HG03571 (cell line): ENCODE measurements around the gene C16orf86.

ENCODE experiments used
- ATAC-seq: cut with Tn5 transposase; IDR thresholded peaks from one replicate; pipeline ENCODE4 v1.9.1; 2021; ENCODE audit not compliant: unreplicated experiment

The C16orf86 gene, protein sequence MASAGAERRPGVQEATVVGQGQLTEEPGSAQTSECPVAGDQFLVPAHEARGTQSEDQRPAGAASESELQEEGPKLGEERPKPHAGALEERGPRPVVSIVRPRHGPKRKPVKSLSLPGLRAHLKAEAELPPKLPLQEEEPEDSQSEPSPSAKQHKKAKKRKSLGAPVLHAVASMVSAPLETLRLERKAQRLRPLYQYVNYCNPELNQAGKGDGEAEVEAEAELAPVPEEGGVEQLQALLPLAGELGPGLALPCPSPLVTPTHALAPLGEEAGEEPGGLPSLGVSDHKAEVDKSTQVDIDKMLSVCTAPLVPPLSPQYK

DNA sequence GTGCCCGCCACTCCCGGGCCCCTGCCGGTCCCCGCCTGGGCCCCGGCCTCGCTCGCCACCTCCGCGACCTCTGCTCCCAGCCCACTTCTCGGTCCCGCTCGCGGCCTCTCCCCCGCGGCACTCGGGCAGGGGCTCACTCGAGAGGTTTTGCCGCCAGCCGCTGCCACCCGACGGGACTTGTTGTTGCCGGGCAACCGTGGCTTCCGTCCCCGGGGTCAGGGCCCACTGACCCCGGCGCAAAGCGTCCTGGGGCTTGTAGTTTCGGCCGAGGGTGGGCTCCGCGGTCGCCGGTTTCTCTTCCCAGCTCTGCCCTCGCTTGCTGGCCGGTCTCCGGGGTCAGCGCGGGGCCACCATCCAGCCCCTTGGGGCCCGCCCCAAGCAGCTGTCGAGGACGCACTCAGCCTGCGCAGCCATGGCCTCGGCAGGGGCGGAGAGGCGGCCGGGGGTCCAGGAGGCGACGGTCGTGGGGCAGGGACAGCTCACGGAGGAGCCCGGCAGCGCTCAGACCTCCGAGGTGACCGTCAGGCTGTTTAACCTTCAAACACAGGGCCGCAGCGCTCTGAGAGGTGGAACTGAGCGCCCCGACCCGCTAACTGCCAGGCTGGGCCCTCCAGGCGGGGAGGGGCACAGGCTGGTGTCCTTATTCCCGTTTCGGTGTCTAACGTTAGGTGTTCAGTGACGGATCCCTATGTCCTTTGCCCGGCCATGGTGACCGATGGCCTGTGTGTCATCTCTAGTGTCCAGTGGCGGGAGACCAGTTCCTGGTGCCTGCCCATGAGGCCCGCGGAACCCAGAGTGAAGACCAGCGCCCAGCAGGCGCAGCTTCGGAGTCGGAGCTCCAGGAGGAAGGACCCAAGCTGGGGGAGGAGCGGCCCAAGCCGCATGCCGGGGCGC, at the start of gene C16orf86, which contains the start of gene ENKD1:
Gene C16orf86 (plus strand): TSS at position 256 of the 894 bp plus-strand sequence. CDS start 157 bp downstream, at position 413.
Gene ENKD1 (minus strand): TSS at position 192 of the 894 bp plus-strand sequence. CDS start 308 bp downstream, outside the sequence.
- peak; percentile 43 for ATAC-seq

- no peak for ATAC-seq
These were observed 38.4 kb upstream of the C16orf86 start for GRCh38 chr16:67628216-67628615.

DNA sequence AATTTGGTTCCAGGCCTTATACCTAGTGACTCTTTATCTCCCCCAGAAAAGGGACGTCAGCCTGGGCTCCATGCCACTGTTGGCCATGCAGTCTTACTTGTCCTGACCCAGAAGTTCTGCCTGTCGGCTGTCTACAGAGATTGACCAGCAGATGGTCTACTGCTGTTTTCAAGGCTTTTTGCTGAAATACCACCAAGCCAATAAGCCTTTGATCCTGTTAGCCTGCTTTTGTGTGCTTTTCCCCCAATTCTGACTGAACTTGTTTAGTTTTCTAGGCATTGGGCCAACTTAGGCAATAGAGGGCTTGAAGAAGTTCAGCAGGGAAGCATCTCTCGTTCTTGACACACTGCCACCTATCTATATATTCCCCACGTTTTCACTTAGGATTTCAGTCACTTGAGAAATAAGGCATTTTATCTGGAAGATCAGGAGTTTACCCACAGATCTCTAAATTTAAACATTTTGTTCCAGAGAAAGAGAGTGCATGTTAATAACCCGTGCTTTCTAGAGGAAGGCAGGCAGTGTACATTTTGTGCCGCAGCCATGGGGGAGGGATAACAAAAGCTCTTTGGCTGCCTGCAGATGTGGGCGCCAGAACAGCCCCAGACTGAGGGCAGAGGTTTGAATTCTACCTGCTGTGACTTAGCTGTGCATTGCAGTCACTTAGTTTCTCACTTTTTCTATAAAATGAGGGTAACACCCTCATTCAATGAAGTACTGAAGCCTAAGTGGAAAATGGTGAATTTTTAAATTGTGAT, 34.0 kb upstream of the C16orf86 start:
- ATAC-seq: no peak

DNA sequence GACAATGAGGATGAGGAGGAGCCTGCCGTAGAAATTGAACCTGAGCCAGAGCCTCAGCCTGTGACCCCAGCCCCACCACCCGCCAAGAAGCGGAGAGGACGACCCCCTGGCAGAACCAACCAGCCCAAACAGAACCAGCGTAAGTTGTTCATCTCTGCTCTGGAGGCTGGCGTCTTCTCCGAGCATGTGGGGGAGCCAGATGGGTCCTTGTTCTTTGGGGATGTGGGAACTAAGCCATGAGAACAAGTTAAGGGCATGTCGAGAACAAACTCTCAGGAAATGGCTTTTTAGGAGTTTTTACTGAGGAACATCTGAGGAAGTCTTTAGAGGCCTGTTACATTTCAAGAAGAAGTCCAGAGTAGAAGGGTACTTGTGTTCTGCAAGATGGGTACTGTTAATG, 29.9 kb upstream of the C16orf86 start:
- ATAC-seq: no peak

DNA sequence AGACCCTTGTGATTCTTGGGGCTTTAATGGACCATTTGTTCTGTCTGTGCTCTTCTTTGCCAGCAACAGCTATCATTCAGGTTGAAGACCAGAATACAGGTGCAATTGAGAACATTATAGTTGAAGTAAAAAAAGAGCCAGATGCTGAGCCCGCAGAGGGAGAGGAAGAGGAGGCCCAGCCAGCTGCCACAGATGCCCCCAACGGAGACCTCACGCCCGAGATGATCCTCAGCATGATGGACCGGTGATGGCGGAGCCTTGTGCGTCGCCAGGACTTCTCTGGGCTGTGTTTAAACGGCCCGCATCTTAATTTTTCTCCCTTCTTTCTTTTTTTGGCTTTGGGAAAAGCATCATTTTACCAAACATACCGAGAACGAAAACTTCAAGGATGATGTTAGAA, 29.0 kb upstream of the C16orf86 start:
- no peak for ATAC-seq

- ATAC-seq: no peak
These were observed 24.6 kb upstream of the C16orf86 start for GRCh38 chr16:67641779-67642708.

DNA sequence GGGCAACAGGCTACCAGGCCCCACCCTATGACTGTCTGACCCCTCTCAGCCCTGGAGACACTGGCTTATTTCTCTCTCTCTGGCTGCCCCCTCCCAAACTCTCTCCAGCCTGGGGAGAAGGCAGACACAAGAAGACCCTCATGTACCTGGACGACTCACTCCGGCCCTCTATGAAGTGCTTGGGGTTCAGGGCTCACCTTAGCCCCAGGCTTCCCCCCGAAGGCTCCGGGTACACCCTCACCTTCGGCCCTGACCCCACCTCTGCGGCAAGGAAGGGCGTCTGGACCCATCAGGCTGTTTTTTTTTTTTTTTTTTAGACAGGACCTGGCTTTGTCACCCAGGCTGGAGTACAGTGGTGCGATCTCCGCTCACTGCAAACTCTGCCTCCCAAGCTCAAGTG, 22.6 kb upstream of the C16orf86 start:
- ATAC-seq: no peak

- ATAC-seq: no peak
These were observed 21.1 kb upstream of the C16orf86 start for GRCh38 chr16:67645397-67646121.

GRCh38 chr16:67647111-67647651, 19.4 kb upstream of the C16orf86 start:
- no peak for ATAC-seq

DNA sequence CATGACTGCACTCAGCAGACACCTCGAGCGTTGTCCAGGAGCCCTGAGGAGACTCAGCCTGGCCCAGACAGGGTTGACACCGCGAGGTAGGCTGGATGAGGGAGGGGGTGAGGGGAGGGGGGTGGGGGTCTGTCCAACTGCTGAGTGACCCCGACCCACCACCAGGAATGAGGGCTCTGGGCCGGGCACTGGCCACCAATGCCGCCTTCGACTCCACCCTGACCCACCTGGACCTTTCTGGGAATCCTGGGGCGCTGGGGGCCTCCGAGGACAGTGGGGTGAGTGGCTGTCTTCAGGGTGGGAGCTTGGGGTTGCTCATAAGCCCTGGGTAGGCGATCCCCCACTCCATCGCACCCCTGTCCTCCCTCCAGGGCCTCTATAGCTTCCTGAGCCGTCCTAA, 18.9 kb upstream of the C16orf86 start:
- ATAC-seq: no peak

- ATAC-seq: no peak
These were observed 18.4 kb upstream of the C16orf86 start for GRCh38 chr16:67648088-67648763.

GRCh38 chr16:67648764-67649407, 17.7 kb upstream of the C16orf86 start:
- no peak for ATAC-seq

DNA sequence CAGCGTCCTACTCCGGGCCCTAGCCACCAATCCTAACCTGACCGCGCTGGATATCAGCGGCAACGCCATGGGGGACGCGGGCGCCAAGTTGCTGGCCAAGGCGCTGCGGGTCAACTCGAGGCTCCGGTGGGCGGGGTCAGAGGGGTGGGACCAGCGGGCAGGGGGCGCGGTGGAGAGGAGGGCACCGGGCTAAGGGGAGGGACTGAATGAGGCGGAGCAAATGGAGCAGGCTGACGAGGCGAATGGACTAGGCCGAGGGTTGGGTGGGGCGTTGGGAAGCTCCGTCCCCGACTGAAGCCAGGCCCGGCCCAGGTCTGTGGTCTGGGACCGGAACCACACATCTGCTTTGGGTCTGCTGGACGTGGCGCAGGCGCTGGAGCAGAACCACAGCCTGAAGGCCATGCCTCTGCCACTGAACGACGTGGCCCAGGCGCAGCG, 17.1 kb upstream of the C16orf86 start:
- no peak for ATAC-seq

DNA sequence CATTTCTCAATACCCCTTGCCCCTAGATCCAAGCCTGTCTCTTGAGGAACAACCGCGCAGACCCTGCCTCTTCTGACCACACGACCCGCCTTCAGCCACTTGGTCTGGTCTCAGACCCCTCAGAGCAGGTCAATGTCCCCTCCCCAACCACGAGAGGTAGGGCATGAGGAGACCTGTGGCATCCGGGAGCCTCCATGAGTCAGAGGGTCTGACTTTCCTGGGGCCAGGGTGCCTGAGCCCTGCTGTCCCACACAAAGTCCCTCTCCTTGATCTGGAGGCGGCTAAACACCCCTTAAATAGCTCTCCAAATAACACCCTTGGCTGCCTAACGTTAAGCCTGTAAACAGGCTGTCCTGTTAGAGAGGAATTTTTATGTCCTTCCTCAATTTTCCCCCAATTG, 16.6 kb upstream of the C16orf86 start:
- no peak for ATAC-seq

- no peak for ATAC-seq
These were observed 15.6 kb upstream of the C16orf86 start for GRCh38 chr16:67651039-67651438.

GRCh38 chr16:67651847-67652246, 14.8 kb upstream of the C16orf86 start:
- ATAC-seq: no peak

DNA sequence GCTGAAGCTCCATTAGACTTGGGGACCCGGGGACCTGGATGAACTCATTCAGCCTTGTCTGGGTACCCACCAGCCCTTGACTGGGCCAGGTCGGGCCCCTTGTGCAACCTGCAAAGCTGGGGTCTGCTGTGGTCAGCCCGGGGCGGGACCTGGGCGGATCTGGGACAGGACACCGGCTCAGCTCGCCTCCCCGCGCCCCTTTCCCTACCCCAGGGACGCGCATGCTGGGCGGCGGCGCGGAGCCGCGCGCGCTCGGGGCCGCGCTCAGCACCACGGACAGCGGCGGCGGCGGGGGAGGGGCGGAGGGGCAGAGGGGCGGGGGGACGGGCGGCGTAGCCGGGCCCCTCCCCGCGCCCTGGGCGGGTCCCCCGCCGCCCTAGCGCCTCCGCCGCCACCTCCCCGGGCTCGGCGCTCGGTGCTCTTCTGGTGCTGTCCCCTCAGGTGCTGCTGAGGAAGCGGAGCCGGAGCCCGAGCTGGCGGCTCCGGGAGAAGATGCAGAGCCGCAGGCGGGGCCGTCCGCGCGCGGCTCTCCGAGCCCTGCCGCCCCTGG, 14.0 kb upstream of the C16orf86 start:
- no peak for ATAC-seq
